Nephron (organoid): ENCODE results near the gene ENTREP1.

Experiments used
- H3K27ac Mint-ChIP-seq, 3 experiments: 2 replicates each; pipeline ENCODE4 v1.8.0; 2020; ENCODE audit warnings: mixed read lengths in 3 of 3, mild to moderate bottlenecking in 2 of 3, moderate library complexity in 1 of 3
- H3K27me3 Mint-ChIP-seq: 2 replicates; pipeline ENCODE4 v1.8.0; 2021; ENCODE audit warnings: low read depth, mild to moderate bottlenecking, moderate library complexity, mixed read lengths
- H3K36me3 Mint-ChIP-seq: 2 replicates; pipeline ENCODE4 v1.8.0; 2020; ENCODE audit warnings: low read depth, mixed read lengths
- H3K4me1 Mint-ChIP-seq: 2 replicates; pipeline ENCODE4 v1.8.0; 2020; ENCODE audit warnings: mixed read lengths
- H3K4me3 Mint-ChIP-seq, 3 experiments: 2 replicates each; pipeline ENCODE4 v1.8.0; 2020; ENCODE audit warnings: mild to moderate bottlenecking in 3 of 3, mixed read lengths in 3 of 3, moderate library complexity in 2 of 3
- H3K9me3 Mint-ChIP-seq: 2 replicates; pipeline ENCODE4 v1.8.0; 2020; ENCODE audit warnings: mixed read lengths
- TF ChIP-seq, protein P1 (sequence below), 3 experiments: fragments of 200-600 bp; sonication (generic); IDR thresholded peaks; one replicate each; pipeline ENCODE4 v1.5.0; 2021; ENCODE audit warnings: antibody characterized with exemption in 3 of 3; ENCODE audit not compliant: unreplicated experiment in 3 of 3

The ENTREP1 gene

DNA sequence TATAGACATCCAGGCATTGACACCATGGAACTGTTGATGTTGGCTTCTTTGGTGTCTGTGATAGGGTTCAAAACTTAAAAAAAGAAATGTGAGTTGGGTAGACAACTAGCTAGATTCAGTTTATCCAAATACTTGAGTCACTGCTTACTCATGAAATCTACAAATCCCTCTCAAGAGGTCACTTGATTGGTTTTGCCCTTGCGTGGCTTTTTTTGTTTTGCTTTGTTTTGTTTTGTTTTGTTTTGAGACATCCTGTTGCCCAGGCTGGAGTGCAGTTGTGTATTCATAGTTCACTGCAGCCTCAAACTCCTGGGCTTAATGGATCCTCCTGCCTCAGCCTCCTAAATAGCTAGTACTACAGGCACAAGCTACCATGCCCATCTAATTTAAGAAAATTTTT is 10.5 kb upstream of the ENTREP1 start:
- Mint-ChIP-seq H3K27me3 (no peaks in the 10 kb centered on the region), H3K27ac (no peak overlapping the region), H3K4me3 (no peak overlapping the region), H3K9me3 (peaks cover 26% of the 10 kb centered on the region), H3K4me1 (peaks cover 19% of the 10 kb centered on the region), H3K36me3 (peaks cover 11% of the 10 kb centered on the region)
- TF ChIP-seq, protein P1, sequence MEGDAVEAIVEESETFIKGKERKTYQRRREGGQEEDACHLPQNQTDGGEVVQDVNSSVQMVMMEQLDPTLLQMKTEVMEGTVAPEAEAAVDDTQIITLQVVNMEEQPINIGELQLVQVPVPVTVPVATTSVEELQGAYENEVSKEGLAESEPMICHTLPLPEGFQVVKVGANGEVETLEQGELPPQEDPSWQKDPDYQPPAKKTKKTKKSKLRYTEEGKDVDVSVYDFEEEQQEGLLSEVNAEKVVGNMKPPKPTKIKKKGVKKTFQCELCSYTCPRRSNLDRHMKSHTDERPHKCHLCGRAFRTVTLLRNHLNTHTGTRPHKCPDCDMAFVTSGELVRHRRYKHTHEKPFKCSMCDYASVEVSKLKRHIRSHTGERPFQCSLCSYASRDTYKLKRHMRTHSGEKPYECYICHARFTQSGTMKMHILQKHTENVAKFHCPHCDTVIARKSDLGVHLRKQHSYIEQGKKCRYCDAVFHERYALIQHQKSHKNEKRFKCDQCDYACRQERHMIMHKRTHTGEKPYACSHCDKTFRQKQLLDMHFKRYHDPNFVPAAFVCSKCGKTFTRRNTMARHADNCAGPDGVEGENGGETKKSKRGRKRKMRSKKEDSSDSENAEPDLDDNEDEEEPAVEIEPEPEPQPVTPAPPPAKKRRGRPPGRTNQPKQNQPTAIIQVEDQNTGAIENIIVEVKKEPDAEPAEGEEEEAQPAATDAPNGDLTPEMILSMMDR (IDR thresholded peaks at IDR 0.05; ENCODE audit: unreplicated experiment in 3 of 3) = no peak

- Mint-ChIP-seq H3K27me3 (peaks cover 13% of the 10 kb centered on the region), H3K27ac (no peak overlapping the region), H3K9me3 (peaks cover 19% of the 10 kb centered on the region), H3K4me1 (peaks cover 36% of the 10 kb centered on the region), H3K36me3 (peaks cover 8% of the 10 kb centered on the region), H3K4me3 (no peak overlapping the region)
- TF ChIP-seq, protein P1 (IDR thresholded peaks at IDR 0.05; ENCODE audit: unreplicated experiment in 3 of 3) = no peak
Observed at GRCh38 chr9:69317081-69317480, 7.9 kb upstream of the ENTREP1 start.

- Mint-ChIP-seq H3K27me3 (peaks cover 19% of the 10 kb centered on the region), H3K4me3 (no peak overlapping the region), H3K9me3 (peaks cover 13% of the 10 kb centered on the region), H3K4me1 (peaks cover 41% of the 10 kb centered on the region), H3K27ac (no peak overlapping the region), H3K36me3 (peaks cover 7% of the 10 kb centered on the region)
- TF ChIP-seq, protein P1 (IDR thresholded peaks at IDR 0.05; ENCODE audit: unreplicated experiment in 3 of 3) = no peak
Observed at GRCh38 chr9:69317894-69318293, 7.1 kb upstream of the ENTREP1 start.

DNA sequence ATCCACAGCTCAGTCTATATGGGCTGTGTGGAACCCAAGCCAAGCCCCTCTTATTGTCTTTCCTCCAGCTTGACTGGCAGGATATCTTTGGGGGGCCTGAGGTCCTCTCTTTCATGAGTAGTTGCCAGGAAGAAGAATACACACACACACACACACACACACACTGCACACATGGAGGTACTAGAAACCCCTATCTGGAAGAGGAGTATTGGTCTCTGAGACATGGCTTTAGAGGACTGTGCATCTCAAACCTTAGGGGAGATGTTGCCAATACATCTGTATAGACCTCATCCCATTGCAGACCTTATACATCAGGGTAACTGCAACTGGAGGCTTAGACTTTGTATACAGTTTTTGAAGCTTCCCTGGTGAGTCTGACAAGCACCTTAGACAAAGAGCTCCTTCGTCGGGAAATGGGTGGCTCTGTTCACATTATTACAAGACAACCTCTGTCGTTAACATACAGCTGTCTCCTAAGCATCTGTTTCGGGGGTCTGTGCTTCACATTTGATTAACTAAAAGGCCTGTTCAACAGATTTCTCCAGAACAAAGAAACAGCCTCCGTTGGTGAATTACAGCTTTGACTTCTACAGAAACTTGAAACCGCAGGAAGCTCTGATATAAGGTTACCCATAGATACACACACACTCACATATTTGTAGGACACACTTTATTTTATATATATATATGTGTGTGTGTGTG is 5.5 kb upstream of the ENTREP1 start:
- Mint-ChIP-seq H3K27ac (peak overlapping the region; percentile 76 to 81 (median 79)), H3K36me3 (no peaks in the 10 kb centered on the region), H3K4me1 (peaks cover 41% of the 10 kb centered on the region), H3K9me3 (no peaks in the 10 kb centered on the region), H3K27me3 (peaks cover 34% of the 10 kb centered on the region), H3K4me3 (no peak overlapping the region)
- TF ChIP-seq, protein P1 (IDR thresholded peaks at IDR 0.05; ENCODE audit: unreplicated experiment in 3 of 3) = no peak

- H3K27me3 Mint-ChIP-seq = peaks cover 58% of the 10 kb centered on the region
- TF ChIP-seq, protein P1 (IDR thresholded peaks at IDR 0.05; ENCODE audit: unreplicated experiment in 3 of 3) = no peak
- no peak overlapping the region for H3K4me3 Mint-ChIP-seq
- H3K27ac Mint-ChIP-seq = no peak overlapping the region
- peaks cover 48% of the 10 kb centered on the region for H3K4me1 Mint-ChIP-seq
- no peaks in the 10 kb centered on the region for H3K9me3 Mint-ChIP-seq
- H3K36me3 Mint-ChIP-seq = no peaks in the 10 kb centered on the region
Observed at GRCh38 chr9:69322256-69322655, 2.8 kb upstream of the ENTREP1 start.

DNA sequence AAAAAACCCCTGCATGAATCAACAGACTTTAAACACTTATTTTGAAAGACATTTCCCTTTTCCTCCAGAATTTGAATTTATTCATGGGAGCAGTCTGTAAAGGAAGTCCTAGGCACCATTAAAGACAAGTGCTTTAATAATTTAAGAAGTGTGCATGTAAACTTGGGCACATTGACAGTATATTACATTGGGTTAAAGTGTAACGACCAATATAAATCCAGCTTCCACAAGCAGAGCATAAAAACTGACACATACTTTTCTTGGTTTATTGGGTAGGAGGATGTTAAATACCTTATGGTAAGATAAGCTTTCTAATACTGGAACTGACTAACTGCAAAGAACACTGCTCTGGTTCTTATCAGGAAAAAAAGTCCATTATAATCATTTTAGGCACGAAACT is 1.2 kb upstream of the ENTREP1 start:
- TF ChIP-seq, protein P1 (IDR thresholded peaks at IDR 0.05; ENCODE audit: unreplicated experiment in 3 of 3) = no peak
- Mint-ChIP-seq H3K36me3 (no peaks in the 10 kb centered on the region), H3K27ac (no peak overlapping the region), H3K4me3 (peak overlapping the region; percentile 84 to 88 (median 86)), H3K4me1 (peaks cover 36% of the 10 kb centered on the region), H3K9me3 (no peaks in the 10 kb centered on the region), H3K27me3 (peaks cover 74% of the 10 kb centered on the region)
